ENCODE data around the gene NBAS. TPM values are rescaled to one million over a fixed set of nuclear protein-coding genes. Genes with fewer than 3 reads are reported as not detected.

The NBAS gene
- total RNA-seq, 1 donor from 2014 or later = 29.7 TPM

GRCh38 chr2:15561574-15562344 is 625 bp upstream of the NBAS start:
- no peaks in the 10 kb centered on the region for H3K36me3 ChIP-seq
- peak overlapping the region; percentile 59 to 97 for H3K4me3 ChIP-seq
- H3K27ac ChIP-seq = peak overlapping the region; percentile 48
- intact Hi-C loops (cut with DNase I) = no loop called here
- TF ChIP-seq POLR2A (IDR thresholded peaks at IDR 0.05) (no peak), POLR2AphosphoS5 (IDR thresholded peaks at IDR 0.05; ENCODE audit: insufficient read depth in 1 of 2, low read depth in 1 of 2) (no peak), CTCF (IDR thresholded peaks at IDR 0.05) (no peak)
- H3K4me1 ChIP-seq = peaks cover 28% of the 10 kb centered on the region
- no peaks in the 10 kb centered on the region for H3K9me3 ChIP-seq
- no peak for DNase-seq (ENCODE audit: extremely low spot score in 2 of 2)
- no peaks in the 10 kb centered on the region for H3K27me3 ChIP-seq

GRCh38 chr2:15560140-15560987 is 770 bp downstream of the NBAS start:
- Histone ChIP-seq H3K36me3 (no peaks in the 10 kb centered on the region), H3K4me1 (peaks cover 28% of the 10 kb centered on the region), H3K27ac (peak overlapping the region; percentile 48), H3K9me3 (no peaks in the 10 kb centered on the region), H3K27me3 (no peaks in the 10 kb centered on the region), H3K4me3 (peak overlapping the region; percentile 59 to 97)
- no peak for DNase-seq (ENCODE audit: extremely low spot score in 2 of 2)
- intact Hi-C loops (cut with DNase I) = no loop called here
- TF ChIP-seq POLR2A (IDR thresholded peaks at IDR 0.05) (no peak), POLR2AphosphoS5 (IDR thresholded peaks at IDR 0.05; ENCODE audit: insufficient read depth in 1 of 2, low read depth in 1 of 2) (no peak), CTCF (IDR thresholded peaks at IDR 0.05) (no peak)

- TF ChIP-seq POLR2AphosphoS5 (IDR thresholded peaks at IDR 0.05; ENCODE audit: insufficient read depth in 1 of 2, low read depth in 1 of 2) (no peak), POLR2A (IDR thresholded peaks at IDR 0.05) (no peak), CTCF (IDR thresholded peaks at IDR 0.05) (no peak)
- Histone ChIP-seq H3K27ac (no peak overlapping the region), H3K36me3 (no peaks in the 10 kb centered on the region), H3K4me1 (peaks cover 28% of the 10 kb centered on the region), H3K4me3 (peak overlapping the region; percentile 59 to 97), H3K27me3 (no peaks in the 10 kb centered on the region), H3K9me3 (no peaks in the 10 kb centered on the region)
- DNase-seq (ENCODE audit: extremely low spot score in 2 of 2) = no peak
- intact Hi-C loops (cut with DNase I) = no loop called here
Measured at GRCh38 chr2:15559379-15560139, 1.6 kb downstream of the NBAS start.

- peaks cover 28% of the 10 kb centered on the region for H3K4me1 ChIP-seq
- no peaks in the 10 kb centered on the region for H3K27me3 ChIP-seq
- H3K9me3 ChIP-seq = no peaks in the 10 kb centered on the region
- H3K27ac ChIP-seq = no peak overlapping the region
- intact Hi-C loops (cut with DNase I) = no loop called here
- no peaks in the 10 kb centered on the region for H3K36me3 ChIP-seq
- TF ChIP-seq POLR2A (IDR thresholded peaks at IDR 0.05) (no peak), POLR2AphosphoS5 (IDR thresholded peaks at IDR 0.05; ENCODE audit: insufficient read depth in 1 of 2, low read depth in 1 of 2) (no peak), CTCF (IDR thresholded peaks at IDR 0.05) (no peak)
- DNase-seq (ENCODE audit: extremely low spot score in 2 of 2) = no peak
- no peak overlapping the region for H3K4me3 ChIP-seq
Measured at GRCh38 chr2:15557887-15558311, 3.2 kb downstream of the NBAS start.
